ENCODE measurements around the gene CCBE1.

The CCBE1 gene

DNA sequence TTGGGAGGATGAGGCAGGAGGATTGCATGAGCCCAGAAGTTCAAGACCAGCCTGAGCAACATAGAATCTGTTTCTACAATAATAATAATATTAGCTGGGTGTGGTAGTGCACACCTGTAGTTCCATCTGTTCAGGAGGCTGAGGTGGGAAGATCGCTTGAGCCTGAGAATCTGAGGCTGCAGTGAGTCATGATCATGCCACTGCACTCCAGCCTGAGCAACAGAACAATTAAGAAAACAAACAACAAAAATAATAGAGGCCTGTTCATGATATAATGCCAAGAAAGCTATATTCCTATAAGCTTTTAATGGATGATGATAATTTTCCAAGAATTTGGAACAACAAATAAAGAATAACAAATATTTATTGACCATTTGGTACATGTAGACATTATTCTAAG is 6.9 kb upstream of the CCBE1 start:
- no peak for TF ChIP-seq POLR2A (IDR thresholded peaks at IDR 0.05; ENCODE audit: low read length)
- TF ChIP-seq GATA1 (IDR thresholded peaks at IDR 0.05; ENCODE audit: low read depth, low read length): no peak
- no peak for DNase-seq

DNA sequence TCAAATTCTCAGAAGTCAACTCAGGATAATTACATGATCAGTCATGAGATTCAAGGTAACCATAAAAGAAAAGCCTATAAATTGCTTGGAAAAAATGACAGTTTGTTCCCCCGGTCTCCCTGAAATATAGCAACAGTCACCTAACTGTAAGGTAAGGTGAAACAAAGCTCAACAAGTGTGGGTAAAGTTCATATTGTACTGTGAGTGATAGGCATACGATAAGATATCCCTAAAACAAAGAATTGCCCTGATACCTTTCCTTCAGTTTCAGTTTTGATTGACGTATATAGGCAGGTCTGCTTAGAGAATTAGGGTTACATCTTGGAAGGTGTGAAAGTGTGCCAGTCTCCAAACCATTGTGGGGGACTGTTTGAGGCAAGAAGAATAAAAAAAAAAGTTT is 4.0 kb upstream of the CCBE1 start:
- no peak for DNase-seq
- TF ChIP-seq POLR2A (IDR thresholded peaks at IDR 0.05; ENCODE audit: low read length) (no peak), GATA1 (IDR thresholded peaks at IDR 0.05; ENCODE audit: low read depth, low read length) (no peak)

DNA sequence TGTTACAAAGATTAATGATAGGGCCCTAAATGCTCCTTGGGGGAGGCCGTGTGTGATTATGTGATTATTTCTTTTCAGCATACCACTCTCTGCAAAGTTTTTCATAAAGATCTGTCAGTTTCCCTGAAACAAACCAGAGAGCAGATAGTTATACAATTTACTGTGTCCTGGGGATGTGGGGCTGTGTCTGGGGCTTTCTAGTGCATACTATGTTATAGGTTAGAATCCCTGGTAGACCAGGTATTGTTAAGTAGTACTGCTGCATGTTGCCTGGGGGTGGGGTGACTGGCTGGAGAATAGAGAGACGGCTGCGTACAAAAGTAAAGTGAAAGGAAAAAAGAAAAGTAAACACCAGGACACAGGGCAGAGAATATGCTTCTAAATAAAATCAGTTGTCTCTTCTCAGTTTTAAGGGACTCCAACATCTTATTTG is 3.3 kb upstream of the CCBE1 start:
- TF ChIP-seq POLR2A (IDR thresholded peaks at IDR 0.05; ENCODE audit: low read length): no peak
- TF ChIP-seq GATA1 (IDR thresholded peaks at IDR 0.05; ENCODE audit: low read depth, low read length): no peak
- DNase-seq: no peak

DNA sequence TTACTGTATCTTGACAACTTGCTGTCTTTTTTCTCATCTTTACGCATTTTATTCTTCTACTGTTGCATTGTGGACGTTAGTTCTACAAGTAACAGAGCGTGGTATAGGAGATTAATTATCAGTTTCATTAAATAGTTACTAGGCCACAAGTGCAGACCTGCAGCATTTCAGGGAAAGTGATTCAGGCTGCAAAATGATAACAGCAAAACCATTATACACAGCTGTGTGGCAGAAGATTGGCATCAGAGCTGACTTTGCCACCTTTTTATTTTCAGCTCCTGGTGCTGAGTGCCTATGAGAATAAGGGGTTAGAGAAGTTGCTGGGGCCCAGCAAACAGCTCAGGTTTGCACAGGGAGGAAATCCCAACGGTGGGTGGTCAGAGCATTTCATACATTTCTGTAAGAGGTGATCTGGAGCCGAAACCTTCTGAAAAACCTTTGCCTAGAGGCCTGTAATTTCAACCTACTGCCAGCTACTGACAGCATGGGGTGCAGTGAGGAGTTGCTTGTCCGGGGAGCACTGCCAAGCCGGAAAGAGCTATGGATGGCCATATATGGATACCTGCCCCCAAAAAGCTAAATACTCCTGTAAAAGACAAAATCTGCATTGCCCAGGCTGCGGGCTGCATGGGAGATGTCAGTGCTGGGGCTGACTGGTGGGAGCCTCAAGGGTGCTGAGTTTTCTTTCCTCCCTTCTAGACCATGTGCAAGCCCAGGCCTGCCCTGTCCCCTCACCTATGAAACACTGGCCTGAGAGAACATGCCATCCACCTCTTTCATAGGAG is 2.7 kb upstream of the CCBE1 start:
- no peak for DNase-seq
- TF ChIP-seq POLR2A (IDR thresholded peaks at IDR 0.05; ENCODE audit: low read length): no peak
- TF ChIP-seq GATA1 (IDR thresholded peaks at IDR 0.05; ENCODE audit: low read depth, low read length): no peak

DNA sequence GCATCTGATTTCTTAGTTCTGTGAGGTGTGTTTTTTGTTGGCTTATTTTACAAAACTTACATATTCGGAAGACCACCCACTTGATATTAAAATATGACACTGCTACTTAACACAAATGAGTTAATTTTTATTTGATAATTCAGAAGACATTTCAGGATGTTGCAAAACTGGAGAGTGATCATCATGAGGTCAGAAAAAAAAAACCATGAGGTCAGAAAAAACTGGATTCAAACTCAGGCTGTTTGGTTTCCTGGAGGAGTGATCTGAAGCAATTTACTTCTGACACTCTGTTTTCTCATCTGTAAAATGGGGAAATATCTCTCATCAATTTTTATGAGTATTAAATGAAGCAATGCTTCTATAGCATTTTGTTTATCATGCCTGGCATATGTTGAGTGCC is 1.8 kb upstream of the CCBE1 start:
- TF ChIP-seq GATA1 (IDR thresholded peaks at IDR 0.05; ENCODE audit: low read depth, low read length): no peak
- TF ChIP-seq POLR2A (IDR thresholded peaks at IDR 0.05; ENCODE audit: low read length): no peak
- no peak for DNase-seq

DNA sequence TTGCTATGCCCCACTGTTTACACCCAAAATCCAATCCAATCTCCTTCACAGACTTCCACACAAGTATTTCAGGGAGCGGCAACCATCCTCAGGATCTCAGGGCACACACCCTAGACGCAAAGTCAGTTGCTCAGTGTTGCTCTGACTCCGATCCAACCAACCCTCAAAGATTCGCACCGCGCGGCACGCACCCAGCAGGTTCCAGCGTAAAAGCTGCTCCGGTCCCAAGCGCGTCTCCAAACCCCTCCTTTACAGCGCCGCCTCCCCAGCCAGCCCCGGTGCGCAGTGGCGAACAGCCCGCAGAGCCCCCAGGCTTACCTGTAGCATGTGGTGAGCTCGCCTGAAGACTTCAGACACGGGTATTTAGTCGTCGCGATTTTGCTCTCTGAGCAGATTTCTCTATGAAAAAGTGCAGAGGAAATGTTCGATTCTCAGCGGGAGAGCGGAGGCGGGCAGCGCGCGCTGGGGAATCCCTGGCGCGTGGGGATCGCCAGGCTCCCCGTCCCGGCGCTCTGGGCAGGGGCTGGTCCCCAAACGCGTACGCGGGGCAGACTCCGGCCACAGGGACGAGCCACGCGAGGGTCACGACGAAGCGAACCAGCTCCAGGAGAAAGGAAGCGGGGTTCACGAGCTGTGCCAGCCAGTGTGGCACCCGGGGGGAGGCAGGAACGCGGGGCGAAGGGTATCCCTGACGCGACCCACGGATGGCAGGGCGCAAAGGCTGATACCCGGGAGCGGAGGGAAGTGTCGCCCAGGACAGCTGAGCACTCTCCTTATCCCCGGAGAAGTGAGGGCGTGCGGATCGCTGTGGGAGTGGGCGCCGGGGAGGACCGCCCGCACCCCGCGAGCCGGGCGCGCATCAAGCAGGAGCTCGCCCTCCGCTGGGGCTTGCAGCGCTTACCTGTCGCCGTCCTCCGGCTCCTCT is 650 bp downstream of the CCBE1 start:
- DNase-seq: no peak

DNA sequence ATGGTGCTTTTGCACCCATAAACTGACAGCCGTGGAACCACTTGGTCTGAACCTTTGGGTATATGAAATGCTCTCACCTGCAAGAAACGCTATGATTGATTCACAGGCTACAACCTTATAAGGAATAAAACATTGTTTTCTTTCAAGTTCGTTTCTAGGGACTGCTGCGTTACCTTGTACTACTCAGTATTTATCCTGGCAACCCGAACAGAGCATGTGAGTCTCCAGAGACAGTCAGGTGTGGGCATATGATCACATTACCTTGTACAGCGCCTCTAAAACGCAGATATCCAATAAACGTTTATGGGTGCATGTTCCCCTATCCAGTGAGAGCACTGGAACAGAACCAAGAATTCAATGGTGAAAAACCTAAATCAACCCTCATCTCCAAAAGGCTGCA is 1.7 kb downstream of the CCBE1 start:
- no peak for TF ChIP-seq POLR2A (IDR thresholded peaks at IDR 0.05; ENCODE audit: low read length)
- no peak for TF ChIP-seq GATA1 (IDR thresholded peaks at IDR 0.05; ENCODE audit: low read depth, low read length)
- DNase-seq: no peak

More for the DNA sequence above, 650 bp downstream of the CCBE1 start:
- TF ChIP-seq POLR2A (IDR thresholded peaks at IDR 0.05; ENCODE audit: low read length): no peak
- no peak for TF ChIP-seq GATA1 (IDR thresholded peaks at IDR 0.05; ENCODE audit: low read depth, low read length)

DNA sequence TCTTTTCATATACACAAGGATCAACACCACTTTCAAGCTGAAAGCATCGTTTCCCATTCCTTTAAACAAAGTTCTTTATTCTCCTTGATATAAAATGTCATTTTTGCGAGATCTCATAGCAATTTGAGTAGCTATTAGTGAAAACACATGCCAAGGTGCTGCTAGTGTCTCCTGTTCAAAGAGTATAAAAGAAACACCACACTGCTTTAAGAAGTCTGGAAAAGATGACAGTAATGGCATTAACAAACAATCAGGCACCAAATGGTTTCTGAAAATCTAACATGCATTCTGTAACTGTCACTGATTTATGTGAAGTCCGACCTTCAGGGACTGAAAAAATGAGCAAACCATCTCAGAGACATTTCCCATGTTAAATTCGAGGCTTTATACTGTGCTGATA is 2.4 kb downstream of the CCBE1 start:
- TF ChIP-seq POLR2A (IDR thresholded peaks at IDR 0.05; ENCODE audit: low read length) (no peak), GATA1 (IDR thresholded peaks at IDR 0.05; ENCODE audit: low read depth, low read length) (no peak)

DNA sequence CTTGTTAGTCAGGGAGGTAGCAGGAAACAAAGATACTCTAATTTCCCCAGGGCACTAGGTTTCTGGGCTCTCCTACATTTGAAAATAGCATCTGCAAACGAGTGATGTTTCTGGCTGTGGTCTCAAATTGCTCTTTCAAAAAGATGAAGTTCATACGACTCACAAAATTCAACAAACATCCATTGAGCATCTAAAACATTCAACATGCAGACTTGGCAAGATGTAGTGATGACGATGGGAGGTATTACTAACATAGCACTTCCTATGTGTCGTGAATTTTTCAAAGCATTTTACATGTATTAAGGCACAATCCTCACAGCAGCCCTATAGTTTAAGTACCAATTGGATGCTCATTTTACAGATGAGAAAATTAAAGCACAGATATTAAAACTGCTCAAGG is 5.2 kb downstream of the CCBE1 start:
- TF ChIP-seq POLR2A (IDR thresholded peaks at IDR 0.05; ENCODE audit: low read length): no peak
- no peak for TF ChIP-seq GATA1 (IDR thresholded peaks at IDR 0.05; ENCODE audit: low read depth, low read length)
- no peak for DNase-seq

More for the DNA sequence above, 2.4 kb downstream of the CCBE1 start:
- no peak for DNase-seq

DNA sequence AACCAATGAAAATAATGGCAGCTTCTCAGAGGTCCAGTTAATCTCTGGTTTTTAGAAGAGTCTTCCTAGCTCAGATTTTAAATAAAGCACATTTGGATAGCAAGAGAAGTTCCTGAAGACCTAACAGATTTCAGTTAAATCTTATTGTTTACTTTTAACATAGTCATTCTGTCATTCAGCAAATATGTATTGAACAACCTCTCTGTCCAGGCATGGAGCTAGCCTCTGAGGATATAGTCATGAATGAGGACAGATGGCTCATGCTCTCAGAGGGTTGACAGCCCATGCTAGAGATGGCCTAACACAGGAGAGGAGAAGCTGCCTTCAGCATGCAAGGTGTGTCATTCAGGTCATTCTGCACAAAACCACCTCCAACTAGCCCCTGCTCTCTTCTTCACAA is 6.2 kb downstream of the CCBE1 start:
- no peak for DNase-seq
- TF ChIP-seq GATA1 (IDR thresholded peaks at IDR 0.05; ENCODE audit: low read depth, low read length) (no peak), POLR2A (IDR thresholded peaks at IDR 0.05; ENCODE audit: low read length) (no peak)

DNA sequence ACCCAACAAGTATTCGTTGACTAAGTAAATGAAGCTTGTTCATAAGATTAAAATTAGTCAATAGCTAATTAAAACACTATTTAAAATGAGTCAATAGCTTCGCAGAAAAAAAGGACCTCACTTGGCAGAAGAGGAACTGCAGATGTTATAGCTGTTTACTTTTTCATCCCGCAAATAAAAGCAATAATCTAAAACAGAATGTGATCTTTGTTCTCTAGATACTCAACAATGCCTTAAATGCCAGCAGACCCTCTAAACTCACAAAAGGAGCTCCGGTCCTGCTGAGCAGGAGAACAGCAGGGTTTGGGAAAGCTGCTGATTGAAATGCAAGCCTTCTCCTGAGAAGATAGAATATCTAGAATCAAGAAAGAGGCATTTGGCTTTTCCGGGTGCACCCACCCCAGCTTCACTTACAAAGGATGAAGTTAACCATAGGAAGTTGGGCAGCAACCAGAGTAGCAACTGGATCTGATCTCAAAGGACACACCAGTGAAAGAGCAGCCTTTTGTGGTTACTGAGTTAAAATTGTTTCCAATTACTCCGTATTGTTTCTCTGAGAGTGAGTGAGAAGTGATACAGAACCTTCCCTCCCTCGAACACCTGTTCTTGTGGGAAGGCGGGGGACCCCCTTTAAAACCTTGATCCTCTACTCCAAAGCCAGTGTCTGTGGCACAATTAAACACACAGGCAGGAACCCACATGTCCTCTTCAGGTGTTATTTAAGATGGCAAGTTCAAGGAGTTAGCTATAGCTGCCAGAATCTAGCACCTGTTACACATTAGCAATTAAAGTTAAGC is 6.8 kb downstream of the CCBE1 start:
- no peak for TF ChIP-seq POLR2A (IDR thresholded peaks at IDR 0.05; ENCODE audit: low read length)
- no peak for TF ChIP-seq GATA1 (IDR thresholded peaks at IDR 0.05; ENCODE audit: low read depth, low read length)
- no peak for DNase-seq

DNA sequence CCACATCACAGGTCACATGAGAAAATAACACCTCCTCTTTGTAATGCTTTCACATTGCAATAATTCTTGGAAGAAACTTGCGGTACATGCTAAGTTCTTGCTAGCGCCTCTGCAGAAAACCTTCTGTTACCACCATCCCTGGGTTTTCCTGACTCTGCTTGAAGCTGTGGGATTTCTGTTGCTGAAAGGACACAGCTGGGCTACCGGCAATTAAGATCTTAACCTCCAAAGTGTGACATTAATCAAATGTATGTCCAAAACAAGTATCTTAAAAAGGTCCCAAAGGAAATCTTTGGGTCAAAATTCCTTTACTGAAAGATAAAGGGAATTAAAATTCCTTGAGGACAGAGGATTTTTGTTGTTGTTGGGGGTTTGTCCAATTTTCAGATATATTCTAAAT is 7.5 kb downstream of the CCBE1 start:
- DNase-seq: no peak
- TF ChIP-seq GATA1 (IDR thresholded peaks at IDR 0.05; ENCODE audit: low read depth, low read length) (no peak), POLR2A (IDR thresholded peaks at IDR 0.05; ENCODE audit: low read length) (no peak)

DNA sequence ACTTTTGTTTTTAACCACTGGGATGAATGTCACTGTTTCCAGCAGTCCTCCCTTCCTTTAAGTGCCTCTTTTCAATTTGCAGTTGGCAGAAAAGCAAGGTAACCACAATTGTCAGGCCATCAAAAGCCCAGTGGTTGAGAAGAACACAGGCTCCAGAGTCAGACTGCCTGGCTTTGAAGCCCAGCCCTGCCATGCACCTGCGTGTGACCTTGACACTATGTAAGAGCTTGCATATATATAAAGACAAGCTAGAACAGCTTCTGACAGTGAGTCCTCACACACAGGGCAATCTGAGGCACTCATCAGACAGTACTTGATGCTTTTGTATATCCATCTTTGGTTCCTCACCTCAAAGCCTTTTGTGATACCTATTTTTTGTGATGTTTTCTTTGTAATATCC is 11.0 kb downstream of the CCBE1 start:
- DNase-seq: no peak
- TF ChIP-seq GATA1 (IDR thresholded peaks at IDR 0.05; ENCODE audit: low read depth, low read length): no peak

DNA sequence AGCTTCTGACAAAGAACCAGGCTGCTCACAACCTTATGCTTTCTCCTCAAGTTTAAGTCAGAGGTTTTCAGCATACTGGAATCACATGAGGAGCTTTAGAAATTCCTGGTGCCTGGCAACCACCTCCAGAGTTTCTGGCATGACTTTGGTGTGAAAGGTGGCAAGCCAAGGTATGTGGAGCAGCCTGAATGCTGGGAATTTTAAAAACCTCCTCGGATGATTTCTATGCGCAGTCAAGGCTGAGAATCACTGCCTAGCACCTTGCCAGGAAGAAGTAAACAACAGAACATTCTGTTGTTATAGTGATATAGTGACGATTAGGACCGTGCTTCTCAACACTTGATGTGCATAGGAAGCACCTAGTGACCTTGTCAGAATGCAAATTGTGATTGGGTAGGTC is 11.7 kb downstream of the CCBE1 start:
- no peak for DNase-seq
- TF ChIP-seq GATA1 (IDR thresholded peaks at IDR 0.05; ENCODE audit: low read depth, low read length) (no peak), POLR2A (IDR thresholded peaks at IDR 0.05; ENCODE audit: low read length) (no peak)

Data from erythroblast (primary cell).